Gastrocnemius medialis (tissue), 4 donors: Measurements from ENCODE around the gene CYREN.

Source experiments
- POLR2A ChIP-seq, 2 donors: fragments of 450-650 bp; IDR thresholded peaks; one replicate each; pipeline ENCODE4 v1.6.1; 2017; ENCODE audit warnings: antibody characterized with exemption in 2 of 2, mild to moderate bottlenecking in 2 of 2, moderate library complexity in 2 of 2
- TF ChIP-seq, protein P1 (sequence below), 5 experiments: fragments of 450-650 bp in 3 of 5; fragments of 200-600 bp in 2 of 5; sonication (generic) in 2 of 5; IDR thresholded peaks in 4 of 5; conservative IDR thresholded peaks in 1 of 5; 1 replicate in 4 of 5; 2 replicates in 1 of 5; pipeline ENCODE4 v1.5.1; 2016 to 2019; ENCODE audit warnings: antibody characterized with exemption in 5 of 5, mild to moderate bottlenecking in 3 of 5, moderate library complexity in 3 of 5

DNA sequence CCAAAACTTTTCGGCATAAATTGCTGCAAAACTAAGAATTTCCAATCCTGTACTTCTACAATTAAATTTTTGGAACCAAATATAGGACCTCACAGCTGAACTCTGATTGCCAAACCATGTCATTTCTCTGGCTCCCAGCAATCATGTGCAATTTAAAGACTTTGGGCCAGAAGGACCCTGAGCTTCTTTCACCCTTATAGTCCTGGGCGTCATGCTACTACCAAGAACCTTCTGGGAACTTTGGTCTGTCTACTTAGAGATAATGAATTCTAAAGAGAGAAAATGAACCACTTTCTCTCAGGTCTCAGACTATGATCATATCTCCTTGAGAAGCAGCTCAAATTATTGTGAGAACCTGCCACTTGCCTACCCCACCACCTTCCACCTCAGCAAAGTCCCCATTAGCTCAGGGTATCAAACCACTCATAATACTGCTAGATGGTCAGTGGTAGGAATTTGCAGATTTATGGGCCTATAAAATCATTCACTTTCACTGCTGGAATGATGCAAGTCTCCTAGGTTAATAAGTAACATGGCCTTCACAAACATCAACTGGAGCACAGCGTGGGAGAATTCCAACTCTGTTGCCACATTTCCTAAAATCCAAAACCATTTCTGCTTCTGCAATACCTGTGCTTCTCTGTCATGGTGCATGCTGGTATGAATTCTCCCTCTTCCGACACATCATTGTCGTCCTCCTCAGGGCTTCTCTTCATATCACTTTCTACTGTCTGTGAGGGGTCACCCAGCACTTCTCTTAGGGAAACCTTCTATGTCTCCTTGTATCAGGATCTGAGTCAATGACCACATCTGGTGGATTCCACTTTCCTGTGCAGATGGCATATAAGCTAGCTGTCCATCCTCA lies 47.4 kb upstream of the CYREN start:
- TF ChIP-seq, protein P1, sequence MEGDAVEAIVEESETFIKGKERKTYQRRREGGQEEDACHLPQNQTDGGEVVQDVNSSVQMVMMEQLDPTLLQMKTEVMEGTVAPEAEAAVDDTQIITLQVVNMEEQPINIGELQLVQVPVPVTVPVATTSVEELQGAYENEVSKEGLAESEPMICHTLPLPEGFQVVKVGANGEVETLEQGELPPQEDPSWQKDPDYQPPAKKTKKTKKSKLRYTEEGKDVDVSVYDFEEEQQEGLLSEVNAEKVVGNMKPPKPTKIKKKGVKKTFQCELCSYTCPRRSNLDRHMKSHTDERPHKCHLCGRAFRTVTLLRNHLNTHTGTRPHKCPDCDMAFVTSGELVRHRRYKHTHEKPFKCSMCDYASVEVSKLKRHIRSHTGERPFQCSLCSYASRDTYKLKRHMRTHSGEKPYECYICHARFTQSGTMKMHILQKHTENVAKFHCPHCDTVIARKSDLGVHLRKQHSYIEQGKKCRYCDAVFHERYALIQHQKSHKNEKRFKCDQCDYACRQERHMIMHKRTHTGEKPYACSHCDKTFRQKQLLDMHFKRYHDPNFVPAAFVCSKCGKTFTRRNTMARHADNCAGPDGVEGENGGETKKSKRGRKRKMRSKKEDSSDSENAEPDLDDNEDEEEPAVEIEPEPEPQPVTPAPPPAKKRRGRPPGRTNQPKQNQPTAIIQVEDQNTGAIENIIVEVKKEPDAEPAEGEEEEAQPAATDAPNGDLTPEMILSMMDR (IDR thresholded peaks at IDR 0.05 in 4 of 5, conservative IDR thresholded peaks at IDR 0.05 in 1 of 5): no peak
- TF ChIP-seq POLR2A (IDR thresholded peaks at IDR 0.05): no peak
